BJ (cell line): Measurements from ENCODE around the gene FAM236B. TPM values are rescaled to one million over a fixed set of nuclear protein-coding genes. Genes with fewer than 3 reads are reported as not detected.
"Not testable (repeated sequence)": the region's sequence is repeated elsewhere in the genome, so short reads cannot be mapped to it uniquely, and the experiment has no call there.

ENCODE experiments used
- CTCF ChIA-PET: fragments of 350-600 bp; formaldehyde crosslinking; extraction: SDS; loops from one replicate; lab custom pipeline; 2021; ENCODE audit warnings: antibody characterized with exemption, inconsistent platforms; lab: Yijun Ruan, JAX
- POLR2A ChIA-PET: fragments of 300-600 bp; sonication (Branson Sonifier 250); formaldehyde crosslinking; extraction: SDS; loops from one replicate; lab custom pipeline; 2021; ENCODE audit warnings: antibody characterized with exemption; lab: Charles Lee
- DNase-seq: peaks from one replicate; pipeline ENCODE4 v3.0.0-alpha.2; 2011; ENCODE audit warnings: low read depth
- H3K27me3 ChIP-seq: 2 replicates; pipeline ENCODE4 v1.6.0; 2011; ENCODE audit warnings: low read length; ENCODE audit not compliant: control insufficient read depth, insufficient read depth
- H3K36me3 ChIP-seq: 2 replicates; pipeline ENCODE4 v1.5.1; 2011; ENCODE audit warnings: low read length; ENCODE audit not compliant: control insufficient read depth, insufficient read depth
- H3K4me3 ChIP-seq: 2 replicates; pipeline ENCODE4 v1.5.1; 2011; ENCODE audit warnings: low read depth, mild to moderate bottlenecking, control low read depth, low read length
- CTCF ChIP-seq: IDR thresholded peaks from 2 replicates; pipeline ENCODE4 v1.5.1; 2011; ENCODE audit warnings: low read depth, mild to moderate bottlenecking, control low read depth, inconsistent platforms, low read length, moderate library complexity; ENCODE audit not compliant: insufficient read depth
- polyA plus RNA-seq: library from polyadenylated mRNA; depleted of rRNA; stranded (reverse); fragments of >200 nt; gene quantifications from 2 replicates; pipeline ENCODE4 v1.2.3, GENCODE V29; 2011; rRNA removed
- small RNA-seq: library from RNA; depleted of rRNA; stranded (forward); fragments of <200 nt; gene quantifications from one replicate; pipeline ENCODE3, GENCODE V24; 2012; ENCODE audit warnings: low replicate concordance, low read depth; ENCODE audit not compliant: insufficient read length

Gene FAM236B
- polyA plus RNA-seq, 1 experiment = not detected

- Histone ChIP-seq H3K27me3 (no peaks in the 10 kb centered on the region), H3K4me3 (no peak overlapping the region), H3K36me3 (no peaks in the 10 kb centered on the region)
- ChIA-PET POLR2A (no interaction called here), CTCF (no interaction called here)
- TF ChIP-seq CTCF = no peak
- DNase-seq = no peak
Measured at GRCh38 chrX:72735561-72735960, 46.9 kb downstream of the FAM236B start.

GRCh38 chrX:72733636-72734035 is 48.8 kb downstream of the FAM236B start:
- DNase-seq, CTCF ChIA-PET, POLR2A ChIA-PET, H3K4me3 ChIP-seq, H3K27me3 ChIP-seq, H3K36me3 ChIP-seq: not testable (repeated sequence)

Small RNAs within 50 kb of the gene (small RNA-seq; reads per million reads assigned to genes)
- gene RNU1-112P = not detected

Other genes starting within 250 kb of the FAM236B start
- 14.9 and 20.6 TPM in 2 replicates for gene HDAC8, start 209.8 kb downstream of the FAM236B start, polyA plus RNA-seq
- 1.5 and 2.2 TPM in 2 replicates for gene PHKA1, start 68.4 kb downstream of the FAM236B start, polyA plus RNA-seq
- not detected in 2 replicates for gene DMRTC1B, start 5.8 kb downstream of the FAM236B start, polyA plus RNA-seq
- not detected in 2 replicates for gene FAM236D, start 25.6 kb upstream of the FAM236B start, polyA plus RNA-seq
- gene FAM236C, start 130.0 kb upstream of the FAM236B start, polyA plus RNA-seq = not detected in 2 replicates
- gene FAM236A, start 155.5 kb upstream of the FAM236B start, polyA plus RNA-seq = not detected in 2 replicates
- gene DMRTC1, start 161.2 kb upstream of the FAM236B start, polyA plus RNA-seq = not detected in 2 replicates
- gene PABPC1L2B, start 220.3 kb upstream of the FAM236B start, polyA plus RNA-seq = not detected in 2 replicates